Activated naive CD8-positive, alpha-beta T cell treated with anti-CD3 and anti-CD28 coated beads, Interleukin-2, amount 10 ng/mL, durations not matched to agents 7 days and 5 days (primary cell): ENCODE data around the gene SNCAIP. TPM values are rescaled to one million over a fixed set of nuclear protein-coding genes. Genes with fewer than 3 reads are reported as not detected.

Experiments used
- ATAC-seq: fragments of 150-1000 bp; cut with Tn5 transposase; one replicate; pipeline ENCODE4 v1.10.0; 2021; ENCODE audit warnings: low read depth, moderate library complexity
- POLR2A ChIA-PET: fragments of 350-600 bp; sonication (Branson Sonifier 250); formaldehyde crosslinking; loops from one replicate; lab custom pipeline; 2021; ENCODE audit warnings: antibody characterized with exemption; lab: Charles Lee
- DNase-seq: peaks from one replicate; pipeline ENCODE4 v3.0.0; 2021
- H3K27ac Mint-ChIP-seq: one replicate; pipeline ENCODE4 v1.8.0; 2022; ENCODE audit warnings: mild to moderate bottlenecking, mixed read lengths
- H3K27me3 Mint-ChIP-seq: one replicate; pipeline ENCODE4 v1.8.0; 2022; ENCODE audit warnings: mild to moderate bottlenecking, moderate library complexity, mixed read lengths
- H3K36me3 Mint-ChIP-seq: one replicate; pipeline ENCODE4 v1.8.0; 2021; ENCODE audit warnings: mild to moderate bottlenecking, mixed read lengths
- H3K4me1 Mint-ChIP-seq: one replicate; pipeline ENCODE4 v1.8.0; 2021; ENCODE audit warnings: mixed read lengths
- H3K4me3 Mint-ChIP-seq: one replicate; pipeline ENCODE4 v1.8.0; 2022; ENCODE audit warnings: mild to moderate bottlenecking, moderate library complexity, mixed read lengths
- H3K9me3 Mint-ChIP-seq: one replicate; pipeline ENCODE4 v1.8.0; 2021; ENCODE audit warnings: mixed read lengths
- total RNA-seq, 2 experiments: library from RNA; stranded (reverse); gene quantifications; one replicate each; pipeline ENCODE4 v1.2.3, GENCODE V29; 2021

Gene SNCAIP
- total RNA-seq, 2 experiments from 2014 or later: not detected

- ATAC-seq: no peak
- Mint-ChIP-seq H3K4me3 (no peak overlapping the region), H3K9me3 (no peaks in the 10 kb centered on the region), H3K4me1 (no peaks in the 10 kb centered on the region), H3K36me3 (no peaks in the 10 kb centered on the region), H3K27ac (no peak overlapping the region), H3K27me3 (no peaks in the 10 kb centered on the region)
- no peak for DNase-seq
- POLR2A ChIA-PET: no interaction called here
These were observed 90.1 kb downstream of the SNCAIP start for GRCh38 chr5:122401976-122402725.

- DNase-seq: no peak
- POLR2A ChIA-PET: no interaction called here
- Mint-ChIP-seq H3K27ac (no peak overlapping the region), H3K36me3 (no peaks in the 10 kb centered on the region), H3K9me3 (no peaks in the 10 kb centered on the region), H3K4me3 (no peak overlapping the region), H3K27me3 (no peaks in the 10 kb centered on the region), H3K4me1 (no peaks in the 10 kb centered on the region)
- ATAC-seq: no peak
These were observed 91.1 kb downstream of the SNCAIP start for GRCh38 chr5:122402955-122403685.

DNA sequence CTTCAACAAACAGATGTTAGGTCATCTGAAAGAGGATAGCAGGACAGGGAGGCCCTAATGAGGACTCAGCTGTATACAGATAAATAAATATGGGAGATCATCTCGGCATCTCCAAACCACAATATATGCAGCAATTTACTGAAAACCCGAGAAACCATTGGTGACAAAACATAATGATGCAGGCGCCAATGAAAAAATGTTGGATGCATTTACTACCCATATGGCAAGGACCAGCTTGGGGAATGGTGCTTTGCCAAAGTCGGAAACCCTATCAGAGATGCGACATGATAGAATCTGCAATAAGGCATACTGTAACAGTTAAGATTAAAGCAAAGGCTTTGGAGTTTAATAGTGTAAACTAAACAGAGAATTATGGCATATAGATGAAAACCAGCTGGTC, 92.0 kb downstream of the SNCAIP start:
- no peak for DNase-seq
- Mint-ChIP-seq H3K9me3 (no peaks in the 10 kb centered on the region), H3K4me3 (no peak overlapping the region), H3K36me3 (no peaks in the 10 kb centered on the region), H3K27ac (no peak overlapping the region), H3K4me1 (no peaks in the 10 kb centered on the region), H3K27me3 (no peaks in the 10 kb centered on the region)
- POLR2A ChIA-PET: no interaction called here
- ATAC-seq: no peak

- POLR2A ChIA-PET: no interaction called here
- no peaks in the 10 kb centered on the region for H3K36me3 Mint-ChIP-seq
- DNase-seq: no peak
- H3K4me1 Mint-ChIP-seq: no peaks in the 10 kb centered on the region
- H3K9me3 Mint-ChIP-seq: no peaks in the 10 kb centered on the region
- no peaks in the 10 kb centered on the region for H3K27me3 Mint-ChIP-seq
- H3K27ac Mint-ChIP-seq: no peak overlapping the region
- no peak for ATAC-seq
- H3K4me3 Mint-ChIP-seq: no peak overlapping the region
These were observed 92.8 kb downstream of the SNCAIP start for GRCh38 chr5:122404653-122405362.

GRCh38 chr5:122405751-122406150, 93.7 kb downstream of the SNCAIP start:
- DNase-seq: no peak
- POLR2A ChIA-PET: no interaction called here
- no peaks in the 10 kb centered on the region for H3K27me3 Mint-ChIP-seq
- H3K4me1 Mint-ChIP-seq: no peaks in the 10 kb centered on the region
- H3K9me3 Mint-ChIP-seq: no peaks in the 10 kb centered on the region
- no peak overlapping the region for H3K4me3 Mint-ChIP-seq
- no peak overlapping the region for H3K27ac Mint-ChIP-seq
- no peaks in the 10 kb centered on the region for H3K36me3 Mint-ChIP-seq
- no peak for ATAC-seq

- Mint-ChIP-seq H3K27ac (no peak overlapping the region), H3K36me3 (no peaks in the 10 kb centered on the region), H3K27me3 (no peaks in the 10 kb centered on the region), H3K9me3 (no peaks in the 10 kb centered on the region), H3K4me3 (no peak overlapping the region), H3K4me1 (no peaks in the 10 kb centered on the region)
- POLR2A ChIA-PET: no interaction called here
- no peak for DNase-seq
- no peak for ATAC-seq
These were observed 94.1 kb downstream of the SNCAIP start for GRCh38 chr5:122406181-122406580.

DNA sequence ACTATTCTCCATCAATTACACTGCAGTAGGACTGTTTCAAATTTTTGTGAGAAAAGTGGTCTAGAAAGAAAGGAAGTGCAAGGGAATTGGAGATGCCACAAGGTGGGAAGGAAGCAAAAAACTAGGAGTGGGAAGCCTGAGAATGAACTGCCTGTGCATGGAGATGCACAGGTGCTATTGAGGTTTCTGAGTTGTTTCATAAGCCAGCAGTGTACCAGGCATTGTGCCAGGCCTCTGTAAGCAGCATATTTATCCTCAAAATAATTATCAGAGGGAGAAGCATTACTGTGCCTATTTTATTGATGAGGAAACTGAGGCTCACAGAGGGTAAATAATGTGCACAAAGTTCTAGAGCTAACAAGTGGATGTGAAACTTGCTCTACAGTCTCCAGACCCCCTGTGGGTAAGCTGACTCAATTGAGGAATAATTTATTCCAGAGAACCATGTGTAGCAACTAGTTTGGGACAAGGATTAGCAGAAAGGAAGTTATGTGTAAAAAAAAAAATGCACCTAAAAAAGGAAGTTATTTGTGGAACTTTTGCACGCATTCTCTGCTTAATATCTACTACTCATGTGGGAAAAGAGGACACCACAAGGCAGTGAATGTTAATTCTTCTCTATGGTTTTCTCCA, 96.7 kb downstream of the SNCAIP start:
- H3K4me3 Mint-ChIP-seq: no peak overlapping the region
- ATAC-seq: no peak
- H3K27ac Mint-ChIP-seq: no peak overlapping the region
- H3K27me3 Mint-ChIP-seq: no peaks in the 10 kb centered on the region
- no peaks in the 10 kb centered on the region for H3K9me3 Mint-ChIP-seq
- no peak for DNase-seq
- POLR2A ChIA-PET: no interaction called here
- no peaks in the 10 kb centered on the region for H3K4me1 Mint-ChIP-seq
- no peaks in the 10 kb centered on the region for H3K36me3 Mint-ChIP-seq

DNA sequence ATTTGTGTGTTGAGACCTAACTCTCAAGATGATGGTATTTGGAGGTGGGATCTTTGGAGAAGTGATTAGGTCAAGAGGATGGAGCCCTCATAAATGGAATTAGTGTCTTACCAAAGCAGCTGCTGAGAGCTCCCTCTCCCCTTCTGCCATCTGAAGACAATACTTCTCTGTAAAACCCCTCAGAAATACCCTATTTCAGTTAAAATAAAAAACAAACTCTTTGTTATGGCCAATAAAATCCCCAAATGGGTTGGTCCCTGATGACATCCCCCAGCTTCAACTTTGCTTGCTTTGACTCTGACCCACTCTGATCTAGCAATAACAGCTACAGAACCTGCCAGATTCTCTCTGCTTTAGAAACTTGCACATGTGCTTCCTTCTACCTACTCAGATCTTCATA, 100.9 kb downstream of the SNCAIP start:
- Mint-ChIP-seq H3K36me3 (no peaks in the 10 kb centered on the region), H3K4me1 (no peaks in the 10 kb centered on the region), H3K9me3 (no peaks in the 10 kb centered on the region), H3K27ac (no peak overlapping the region), H3K27me3 (no peaks in the 10 kb centered on the region), H3K4me3 (no peak overlapping the region)
- ATAC-seq (no peak), DNase-seq (no peak)
- POLR2A ChIA-PET: no interaction called here

- Mint-ChIP-seq H3K27ac (no peak overlapping the region), H3K4me3 (no peak overlapping the region), H3K27me3 (no peaks in the 10 kb centered on the region), H3K36me3 (no peaks in the 10 kb centered on the region), H3K9me3 (no peaks in the 10 kb centered on the region), H3K4me1 (no peaks in the 10 kb centered on the region)
- ATAC-seq: no peak
- no peak for DNase-seq
- POLR2A ChIA-PET: no interaction called here
These were observed 101.7 kb downstream of the SNCAIP start for GRCh38 chr5:122413722-122414121.

GRCh38 chr5:122415030-122415800, 103.2 kb downstream of the SNCAIP start:
- no peak overlapping the region for H3K27ac Mint-ChIP-seq
- DNase-seq (no peak), ATAC-seq (no peak)
- H3K9me3 Mint-ChIP-seq: no peaks in the 10 kb centered on the region
- no peaks in the 10 kb centered on the region for H3K36me3 Mint-ChIP-seq
- H3K4me3 Mint-ChIP-seq: no peak overlapping the region
- POLR2A ChIA-PET: no interaction called here
- H3K4me1 Mint-ChIP-seq: no peaks in the 10 kb centered on the region
- H3K27me3 Mint-ChIP-seq: no peaks in the 10 kb centered on the region

DNA sequence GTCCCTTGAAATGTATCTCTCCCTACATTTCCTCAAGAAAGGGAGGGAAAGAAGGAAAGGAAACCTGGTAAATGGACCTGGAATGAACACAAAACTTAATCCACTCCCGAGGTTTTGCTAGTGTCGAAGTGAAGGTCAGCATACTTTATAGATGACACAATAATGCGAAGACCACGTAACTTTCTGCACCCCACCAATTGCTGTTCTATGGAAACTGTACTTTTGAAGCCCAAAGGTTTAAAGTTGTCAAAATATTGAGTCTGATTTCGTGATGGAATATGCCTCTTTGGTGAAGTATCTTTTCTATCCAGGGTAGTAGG, 103.7 kb downstream of the SNCAIP start:
- no peak overlapping the region for H3K27ac Mint-ChIP-seq
- no peak for ATAC-seq
- no peak overlapping the region for H3K4me3 Mint-ChIP-seq
- no peaks in the 10 kb centered on the region for H3K36me3 Mint-ChIP-seq
- DNase-seq: no peak
- no peaks in the 10 kb centered on the region for H3K4me1 Mint-ChIP-seq
- H3K27me3 Mint-ChIP-seq: no peaks in the 10 kb centered on the region
- POLR2A ChIA-PET: no interaction called here
- H3K9me3 Mint-ChIP-seq: no peaks in the 10 kb centered on the region

GRCh38 chr5:122419142-122419894, 107.3 kb downstream of the SNCAIP start:
- DNase-seq: no peak
- no peak overlapping the region for H3K27ac Mint-ChIP-seq
- no peak overlapping the region for H3K4me3 Mint-ChIP-seq
- POLR2A ChIA-PET: no interaction called here
- no peaks in the 10 kb centered on the region for H3K4me1 Mint-ChIP-seq
- H3K27me3 Mint-ChIP-seq: no peaks in the 10 kb centered on the region
- no peaks in the 10 kb centered on the region for H3K9me3 Mint-ChIP-seq
- no peak for ATAC-seq
- no peaks in the 10 kb centered on the region for H3K36me3 Mint-ChIP-seq
